Cardiac ventricle fibroblast (primary cell): ENCODE measurements around the gene FAM47A. TPM values are rescaled to one million over a fixed set of nuclear protein-coding genes. Genes with fewer than 3 reads are reported as not detected.

ENCODE experiments used
- total RNA-seq: library from RNA; depleted of rRNA; stranded (reverse); fragments of >200 nt; gene quantifications from 2 replicates; pipeline ENCODE4 v1.2.3, GENCODE V29; 2015

The FAM47A gene
- total RNA-seq = not detected in 2 replicates

DNA sequence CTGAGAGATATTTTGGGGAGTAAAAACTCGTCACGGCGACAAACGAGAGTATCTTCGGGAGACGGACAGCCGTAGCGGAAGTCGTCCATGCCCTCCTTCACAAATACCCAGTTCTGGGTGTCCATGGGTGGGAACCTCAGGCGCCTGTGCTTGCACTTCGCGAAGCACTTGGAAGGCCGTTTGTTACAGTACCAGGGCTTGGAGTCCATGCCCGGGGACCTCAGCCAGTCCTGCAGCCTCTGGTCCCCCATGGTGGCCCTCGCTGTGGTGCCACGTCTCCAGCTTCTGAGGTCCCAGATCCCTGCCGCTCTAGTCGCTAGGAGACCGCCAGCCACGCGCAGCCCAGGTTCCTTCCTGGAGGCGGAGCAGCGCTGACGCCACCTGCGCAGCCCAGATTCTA, at the start of gene FAM47A:
Gene FAM47A, minus strand, starts transcription at position 287 of the 400 bp plus-strand sequence. Its CDS starts 36 bp downstream, at position 251.

